ENCODE measurements around the gene BCL11B.

The BCL11B gene

GRCh38 chr14:99185436-99186068, 86.4 kb downstream of the BCL11B start:
- no peaks in the 10 kb centered on the region for H3K9me3 ChIP-seq (ENCODE audit: control insufficient read depth in 2 of 2, low read length in 2 of 2)
- H3K36me3 ChIP-seq (ENCODE audit: control insufficient read depth in 2 of 2, insufficient read depth in 2 of 2, low read length in 2 of 2): no peaks in the 10 kb centered on the region
- no peak overlapping the region for H3K27ac ChIP-seq (ENCODE audit: low read length)
- no peak overlapping the region for H3K9ac ChIP-seq (ENCODE audit: low read length in 2 of 2)
- H3K4me3 ChIP-seq (ENCODE audit: low read length in 2 of 2): no peak overlapping the region
- no peaks in the 10 kb centered on the region for H3K27me3 ChIP-seq (ENCODE audit: control insufficient read depth in 1 of 2, insufficient read depth in 2 of 2, low read length in 2 of 2)
- no peaks in the 10 kb centered on the region for H3K4me1 ChIP-seq (ENCODE audit: control insufficient read depth, insufficient read depth, low read length)

GRCh38 chr14:99183716-99184115, 88.3 kb downstream of the BCL11B start:
- Histone ChIP-seq H3K27me3 (ENCODE audit: control insufficient read depth in 1 of 2, insufficient read depth in 2 of 2, low read length in 2 of 2) (no peaks in the 10 kb centered on the region), H3K9ac (ENCODE audit: low read length in 2 of 2) (no peak overlapping the region), H3K36me3 (ENCODE audit: control insufficient read depth in 2 of 2, insufficient read depth in 2 of 2, low read length in 2 of 2) (no peaks in the 10 kb centered on the region), H3K27ac (ENCODE audit: low read length) (no peak overlapping the region), H3K9me3 (ENCODE audit: control insufficient read depth in 2 of 2, low read length in 2 of 2) (no peaks in the 10 kb centered on the region), H3K4me1 (ENCODE audit: control insufficient read depth, insufficient read depth, low read length) (no peaks in the 10 kb centered on the region), H3K4me3 (ENCODE audit: low read length in 2 of 2) (no peak overlapping the region)

- no peaks in the 10 kb centered on the region for H3K36me3 ChIP-seq (ENCODE audit: control insufficient read depth in 2 of 2, insufficient read depth in 2 of 2, low read length in 2 of 2)
- H3K27me3 ChIP-seq (ENCODE audit: control insufficient read depth in 1 of 2, insufficient read depth in 2 of 2, low read length in 2 of 2): no peaks in the 10 kb centered on the region
- H3K4me3 ChIP-seq (ENCODE audit: low read length in 2 of 2): no peak overlapping the region
- no peak overlapping the region for H3K9ac ChIP-seq (ENCODE audit: low read length in 2 of 2)
- H3K9me3 ChIP-seq (ENCODE audit: control insufficient read depth in 2 of 2, low read length in 2 of 2): no peaks in the 10 kb centered on the region
- H3K4me1 ChIP-seq (ENCODE audit: control insufficient read depth, insufficient read depth, low read length): no peaks in the 10 kb centered on the region
- no peak overlapping the region for H3K27ac ChIP-seq (ENCODE audit: low read length)
These were observed 88.7 kb downstream of the BCL11B start for GRCh38 chr14:99183311-99183710.

- Histone ChIP-seq H3K36me3 (ENCODE audit: control insufficient read depth in 2 of 2, insufficient read depth in 2 of 2, low read length in 2 of 2) (no peaks in the 10 kb centered on the region), H3K27me3 (ENCODE audit: control insufficient read depth in 1 of 2, insufficient read depth in 2 of 2, low read length in 2 of 2) (no peaks in the 10 kb centered on the region), H3K4me3 (ENCODE audit: low read length in 2 of 2) (no peak overlapping the region)
These were observed 89.3 kb downstream of the BCL11B start for GRCh38 chr14:99182548-99183250.

DNA sequence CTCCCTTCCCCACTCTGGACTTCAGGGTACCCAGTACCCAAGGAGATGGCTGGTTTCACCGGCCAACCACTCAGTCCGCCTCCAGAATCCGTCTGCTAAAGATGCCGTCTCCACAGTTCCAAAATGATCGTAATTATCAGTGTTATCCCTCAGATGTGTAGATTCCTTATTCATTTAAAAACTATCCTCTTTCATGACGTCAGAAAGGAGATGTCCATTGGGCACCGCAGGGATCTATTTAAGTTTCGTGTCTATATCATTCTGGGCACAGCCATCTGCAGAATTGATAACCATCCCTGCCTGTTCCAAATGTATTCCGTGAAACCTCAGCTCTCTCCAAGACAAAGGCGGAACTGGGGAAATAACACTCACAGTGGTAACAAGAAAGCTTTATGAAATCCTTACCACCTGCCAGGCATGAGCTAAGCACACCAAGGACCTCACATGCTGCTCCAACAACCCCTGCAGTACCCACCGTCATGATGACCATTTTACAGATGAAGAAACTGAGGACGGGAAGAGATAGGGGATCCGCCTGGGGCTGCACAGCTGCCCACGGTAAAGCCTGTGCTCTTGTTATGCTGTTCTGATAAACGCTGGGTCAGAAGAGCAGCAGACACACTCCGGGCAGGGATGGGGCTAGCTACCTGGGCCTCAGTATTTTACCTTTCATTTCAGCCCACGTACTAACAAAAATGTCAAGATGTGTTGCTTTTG, 90.0 kb downstream of the BCL11B start:
- H3K4me3 ChIP-seq (ENCODE audit: low read length in 2 of 2): no peak overlapping the region
- no peaks in the 10 kb centered on the region for H3K9me3 ChIP-seq (ENCODE audit: control insufficient read depth in 2 of 2, low read length in 2 of 2)
- H3K27me3 ChIP-seq (ENCODE audit: control insufficient read depth in 1 of 2, insufficient read depth in 2 of 2, low read length in 2 of 2): no peaks in the 10 kb centered on the region
- no peak overlapping the region for H3K27ac ChIP-seq (ENCODE audit: low read length)
- peaks cover 3% of the 10 kb centered on the region for H3K4me1 ChIP-seq (ENCODE audit: control insufficient read depth, insufficient read depth, low read length)
- H3K9ac ChIP-seq (ENCODE audit: low read length in 2 of 2): no peak overlapping the region
- H3K36me3 ChIP-seq (ENCODE audit: control insufficient read depth in 2 of 2, insufficient read depth in 2 of 2, low read length in 2 of 2): no peaks in the 10 kb centered on the region

More at GRCh38 chr14:99182548-99183250, 89.3 kb downstream of the BCL11B start:
- Histone ChIP-seq H3K27ac (ENCODE audit: low read length) (no peak overlapping the region), H3K4me1 (ENCODE audit: control insufficient read depth, insufficient read depth, low read length) (peaks cover 3% of the 10 kb centered on the region), H3K9me3 (ENCODE audit: control insufficient read depth in 2 of 2, low read length in 2 of 2) (no peaks in the 10 kb centered on the region), H3K9ac (ENCODE audit: low read length in 2 of 2) (no peak overlapping the region)

GRCh38 chr14:99181241-99181640, 90.8 kb downstream of the BCL11B start:
- H3K9me3 ChIP-seq (ENCODE audit: control insufficient read depth in 2 of 2, low read length in 2 of 2): no peaks in the 10 kb centered on the region
- no peak overlapping the region for H3K9ac ChIP-seq (ENCODE audit: low read length in 2 of 2)
- no peak overlapping the region for H3K27ac ChIP-seq (ENCODE audit: low read length)
- H3K27me3 ChIP-seq (ENCODE audit: control insufficient read depth in 1 of 2, insufficient read depth in 2 of 2, low read length in 2 of 2): no peaks in the 10 kb centered on the region
- no peak overlapping the region for H3K4me3 ChIP-seq (ENCODE audit: low read length in 2 of 2)
- H3K36me3 ChIP-seq (ENCODE audit: control insufficient read depth in 2 of 2, insufficient read depth in 2 of 2, low read length in 2 of 2): no peaks in the 10 kb centered on the region
- H3K4me1 ChIP-seq (ENCODE audit: control insufficient read depth, insufficient read depth, low read length): peaks cover 3% of the 10 kb centered on the region

GRCh38 chr14:99179946-99180345, 92.1 kb downstream of the BCL11B start:
- H3K36me3 ChIP-seq (ENCODE audit: control insufficient read depth in 2 of 2, insufficient read depth in 2 of 2, low read length in 2 of 2): no peaks in the 10 kb centered on the region
- H3K9ac ChIP-seq (ENCODE audit: low read length in 2 of 2): no peak overlapping the region
- H3K27me3 ChIP-seq (ENCODE audit: control insufficient read depth in 1 of 2, insufficient read depth in 2 of 2, low read length in 2 of 2): no peaks in the 10 kb centered on the region
- H3K27ac ChIP-seq (ENCODE audit: low read length): no peak overlapping the region
- no peak overlapping the region for H3K4me3 ChIP-seq (ENCODE audit: low read length in 2 of 2)
- no peaks in the 10 kb centered on the region for H3K9me3 ChIP-seq (ENCODE audit: control insufficient read depth in 2 of 2, low read length in 2 of 2)
- peaks cover 3% of the 10 kb centered on the region for H3K4me1 ChIP-seq (ENCODE audit: control insufficient read depth, insufficient read depth, low read length)

- no peak overlapping the region for H3K4me3 ChIP-seq (ENCODE audit: low read length in 2 of 2)
- H3K9ac ChIP-seq (ENCODE audit: low read length in 2 of 2): no peak overlapping the region
- H3K27ac ChIP-seq (ENCODE audit: low read length): no peak overlapping the region
- H3K36me3 ChIP-seq (ENCODE audit: control insufficient read depth in 2 of 2, insufficient read depth in 2 of 2, low read length in 2 of 2): no peaks in the 10 kb centered on the region
- peaks cover 3% of the 10 kb centered on the region for H3K4me1 ChIP-seq (ENCODE audit: control insufficient read depth, insufficient read depth, low read length)
- H3K27me3 ChIP-seq (ENCODE audit: control insufficient read depth in 1 of 2, insufficient read depth in 2 of 2, low read length in 2 of 2): no peaks in the 10 kb centered on the region
- H3K9me3 ChIP-seq (ENCODE audit: control insufficient read depth in 2 of 2, low read length in 2 of 2): no peaks in the 10 kb centered on the region
These were observed 92.5 kb downstream of the BCL11B start for GRCh38 chr14:99179506-99179905.

- Histone ChIP-seq H3K27me3 (ENCODE audit: control insufficient read depth in 1 of 2, insufficient read depth in 2 of 2, low read length in 2 of 2) (no peaks in the 10 kb centered on the region), H3K9ac (ENCODE audit: low read length in 2 of 2) (no peak overlapping the region), H3K4me3 (ENCODE audit: low read length in 2 of 2) (no peak overlapping the region), H3K27ac (ENCODE audit: low read length) (no peak overlapping the region), H3K4me1 (ENCODE audit: control insufficient read depth, insufficient read depth, low read length) (peaks cover 3% of the 10 kb centered on the region), H3K36me3 (ENCODE audit: control insufficient read depth in 2 of 2, insufficient read depth in 2 of 2, low read length in 2 of 2) (no peaks in the 10 kb centered on the region), H3K9me3 (ENCODE audit: control insufficient read depth in 2 of 2, low read length in 2 of 2) (no peaks in the 10 kb centered on the region)
These were observed 93.8 kb downstream of the BCL11B start for GRCh38 chr14:99177886-99178835.

DNA sequence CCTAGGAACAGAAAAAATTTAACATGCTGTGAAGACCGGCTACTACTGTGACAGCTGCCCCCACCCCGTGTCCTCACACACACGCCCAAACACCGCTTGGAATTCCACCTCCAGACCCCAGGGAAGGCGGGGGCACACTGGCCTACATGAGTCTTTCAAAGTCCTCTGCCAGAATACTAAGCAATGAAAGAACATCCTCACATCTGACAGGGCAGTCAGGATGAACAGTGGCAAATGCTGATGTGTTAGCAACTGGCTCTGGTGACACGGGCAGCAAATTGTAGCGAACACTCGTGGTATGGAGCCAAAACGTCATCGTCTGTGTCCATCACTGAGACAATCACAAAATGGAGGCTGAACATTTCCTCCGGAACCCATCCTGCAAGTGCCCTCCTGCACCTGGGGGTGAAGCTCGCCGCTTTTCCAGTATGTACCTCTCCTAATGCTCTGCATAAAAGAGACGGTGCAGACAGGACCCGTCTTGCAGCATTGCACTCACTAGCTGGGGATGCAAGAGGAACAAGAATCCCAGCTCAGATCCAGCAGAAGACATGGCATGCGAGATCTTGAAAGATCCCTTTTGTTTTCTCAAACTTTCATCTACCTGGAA, 94.8 kb downstream of the BCL11B start:
- H3K9me3 ChIP-seq (ENCODE audit: control insufficient read depth in 2 of 2, low read length in 2 of 2): no peaks in the 10 kb centered on the region
- H3K4me1 ChIP-seq (ENCODE audit: control insufficient read depth, insufficient read depth, low read length): peaks cover 3% of the 10 kb centered on the region
- H3K36me3 ChIP-seq (ENCODE audit: control insufficient read depth in 2 of 2, insufficient read depth in 2 of 2, low read length in 2 of 2): no peaks in the 10 kb centered on the region
- no peak overlapping the region for H3K27ac ChIP-seq (ENCODE audit: low read length)
- H3K9ac ChIP-seq (ENCODE audit: low read length in 2 of 2): no peak overlapping the region
- no peak overlapping the region for H3K4me3 ChIP-seq (ENCODE audit: low read length in 2 of 2)
- no peaks in the 10 kb centered on the region for H3K27me3 ChIP-seq (ENCODE audit: control insufficient read depth in 1 of 2, insufficient read depth in 2 of 2, low read length in 2 of 2)

All from stomach smooth muscle (tissue), 2 donors.